Small intestine (tissue), 7 donors: ENCODE results near the gene PCDHGA6. TPM values are rescaled to one million over a fixed set of nuclear protein-coding genes. Genes with fewer than 3 reads are reported as not detected.
"Not testable (repeated sequence)": the region's sequence is repeated elsewhere in the genome, so short reads cannot be mapped to it uniquely, and the experiment has no call there.

Experiments
- DNase-seq, 2 donors: peaks; one replicate each; pipeline versions ENCODE4 v3.0.0 to v3.0.0-alpha.2; 2013
- FAIRE-seq: peaks from 2 replicates; lab custom pipeline; 2012; peaks lifted over from hg19 to GRCh38; lab: Jason Lieb, UNC
- H3K27ac ChIP-seq, 3 donors: one replicate each; pipeline ENCODE4 v1.5.1; 2013; ENCODE audit warnings: low read length in 2 of 3, mild to moderate bottlenecking in 2 of 3, control low read depth in 1 of 3, inconsistent platforms in 1 of 3, low read depth in 1 of 3, moderate library complexity in 1 of 3
- H3K27me3 ChIP-seq, 3 donors: one replicate each; pipeline ENCODE4 v1.6.1; 2013; ENCODE audit warnings: low read length in 3 of 3, inconsistent platforms in 1 of 3; ENCODE audit not compliant: control insufficient read depth in 3 of 3, insufficient read depth in 3 of 3
- H3K36me3 ChIP-seq, 3 donors: one replicate each; pipeline ENCODE4 v1.6.1; 2013; ENCODE audit warnings: low read length in 3 of 3, inconsistent platforms in 1 of 3, low read depth in 1 of 3, mild to moderate bottlenecking in 1 of 3, moderate library complexity in 1 of 3; ENCODE audit not compliant: control insufficient read depth in 3 of 3, insufficient read depth in 2 of 3
- H3K4me1 ChIP-seq, 3 donors: one replicate each; pipeline ENCODE4 v1.6.1; 2013; ENCODE audit warnings: low read length in 2 of 3, inconsistent platforms in 1 of 3, low read depth in 1 of 3, mild to moderate bottlenecking in 1 of 3, moderate library complexity in 1 of 3; ENCODE audit not compliant: control insufficient read depth in 3 of 3, insufficient read depth in 2 of 3
- H3K4me3 ChIP-seq, 3 donors: one replicate each; pipeline ENCODE4 v1.5.1; 2013; ENCODE audit warnings: low read length in 3 of 3, control low read depth in 1 of 3, inconsistent platforms in 1 of 3, low read depth in 1 of 3, mild to moderate bottlenecking in 1 of 3, moderate library complexity in 1 of 3
- H3K9me3 ChIP-seq, 2 donors: one replicate each; pipeline ENCODE4 v1.6.1; 2013; ENCODE audit warnings: low read depth in 1 of 2, low read length in 1 of 2; ENCODE audit not compliant: control insufficient read depth in 2 of 2, insufficient read depth in 1 of 2
- WGBS, 3 donors: extraction: QIAGEN DNeasy Blood & Tissue Kit; methylation state at CpG; one replicate each; pipeline ENCODE4 v1.1.7; 2013; 5-methylcytosine and 5-hydroxymethylcytosine counted together
- polyA plus RNA-seq, 4 donors: library from polyadenylated mRNA; stranded (reverse) in 3 of 4; unstranded in 1 of 4; fragments of 200-250 nt in 3 of 4; fragments of 120-200 nt in 1 of 4; gene quantifications; one replicate each; pipeline versions ENCODE4 v1.2.1 to v1.2.3, GENCODE V29; 2013
- donor health status: healthy with polysubstance abuse.
- donor health status: control.
- donor health status: control.
- donor health status: Bipolar disorder and iron deficiency.
- donor health status: healthy.

PCDHGA6 gene
- polyA plus RNA-seq, 4 donors: 0.72 to 1.0 TPM; not detected in 2

DNA sequence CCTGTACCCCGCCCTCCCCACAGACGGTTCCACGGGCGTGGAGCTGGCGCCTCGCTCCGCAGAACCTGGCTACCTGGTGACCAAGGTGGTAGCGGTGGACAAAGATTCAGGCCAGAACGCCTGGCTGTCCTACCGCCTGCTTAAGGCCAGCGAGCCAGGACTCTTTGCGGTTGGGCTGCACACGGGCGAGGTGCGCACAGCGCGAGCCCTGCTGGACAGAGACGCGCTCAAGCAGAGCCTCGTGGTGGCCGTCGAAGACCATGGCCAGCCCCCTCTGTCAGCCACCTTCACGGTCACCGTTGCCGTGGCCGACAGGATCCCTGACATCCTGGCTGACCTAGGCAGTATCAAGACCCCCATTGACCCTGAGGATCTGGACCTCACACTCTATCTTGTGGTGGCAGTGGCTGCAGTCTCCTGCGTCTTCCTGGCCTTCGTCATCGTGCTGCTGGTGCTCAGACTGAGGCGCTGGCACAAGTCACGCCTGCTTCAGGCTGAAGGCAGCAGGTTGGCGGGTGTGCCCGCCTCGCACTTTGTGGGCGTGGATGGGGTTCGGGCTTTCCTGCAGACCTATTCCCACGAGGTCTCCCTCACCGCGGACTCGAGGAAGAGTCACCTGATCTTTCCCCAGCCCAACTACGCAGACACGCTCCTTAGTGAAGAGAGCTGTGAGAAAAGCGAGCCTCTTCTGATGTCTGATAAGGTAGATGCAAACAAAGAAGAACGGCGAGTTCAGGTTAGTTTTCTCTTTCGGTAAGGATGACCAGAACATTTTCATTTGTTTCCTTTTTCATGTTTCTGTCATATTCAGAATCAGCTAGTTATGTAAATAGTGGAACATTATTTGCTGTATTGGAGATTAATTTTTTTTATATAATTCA is 7.4 kb upstream of the PCDHGA6 start:
- H3K27me3 ChIP-seq: peaks cover 0 to 41% (median 30%) of the 10 kb centered on the region in 3 donors
- 38 to 56% (median 53%) methylated on average over 46 of the region's 46 CpGs for WGBS, 3 donors
- FAIRE-seq: no peak
- no peak overlapping the region for H3K4me3 ChIP-seq
- peaks cover 4 to 53% of the 10 kb centered on the region in 2 donors for H3K9me3 ChIP-seq
- DNase-seq: no peak
- no peak overlapping the region for H3K27ac ChIP-seq
- no peaks in the 10 kb centered on the region for H3K36me3 ChIP-seq
- H3K4me1 ChIP-seq: no peaks in the 10 kb centered on the region

DNA sequence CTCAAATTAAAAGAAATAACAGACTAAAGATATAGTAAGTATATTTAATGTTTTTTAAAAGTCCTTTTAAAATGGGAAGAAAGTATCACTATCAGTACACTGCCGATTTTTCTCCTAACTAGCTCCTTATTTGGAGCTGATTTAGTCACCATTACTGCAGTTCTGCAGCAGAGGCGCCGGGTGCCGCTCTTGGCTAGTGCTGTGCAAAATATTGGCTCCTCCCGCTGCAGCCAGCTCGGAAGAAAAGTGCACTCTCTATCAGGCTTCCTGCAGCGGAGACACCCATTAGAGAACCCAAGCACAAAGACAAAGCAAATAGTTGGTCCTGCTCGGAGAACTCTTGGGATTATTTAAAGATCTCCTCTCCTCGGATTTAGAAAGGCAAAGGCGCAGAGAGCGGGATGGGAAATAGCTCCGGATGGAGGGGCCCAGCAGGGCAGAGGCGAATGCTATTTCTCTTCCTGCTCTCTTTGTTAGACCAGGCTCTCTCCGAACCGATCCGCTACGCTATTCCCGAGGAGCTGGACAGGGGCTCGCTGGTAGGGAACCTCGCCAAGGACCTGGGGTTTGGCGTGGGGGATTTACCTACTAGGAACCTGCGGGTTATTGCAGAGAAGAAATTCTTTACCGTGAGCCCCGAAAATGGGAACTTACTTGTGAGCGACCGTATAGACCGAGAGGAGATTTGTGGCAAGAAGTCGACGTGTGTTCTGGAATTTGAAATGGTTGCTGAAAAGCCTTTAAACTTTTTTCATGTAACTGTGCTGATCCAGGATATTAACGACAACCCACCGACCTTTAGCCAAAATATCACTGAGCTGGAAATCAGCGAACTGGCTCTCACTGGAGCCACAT is 3.5 kb upstream of the PCDHGA6 start, which contains the start of gene PCDHGB3:
TSS of gene PCDHGB3 (plus strand) at position 249 of the 855 bp plus-strand sequence. CDS start at position 402, 153 bp downstream.
- 19 to 28% (median 28%) methylated on average over 32 of the region's 32 CpGs for WGBS, 3 donors
- no peak within 1 kb of the TSS for H3K4me3 ChIP-seq
- FAIRE-seq (no peak), DNase-seq (peak in 1 of 2 donors; percentile 18)
- H3K4me1 ChIP-seq: no peaks in the 10 kb centered on the region
- peaks cover 0 to 34% (median 30%) of the 10 kb centered on the region in 3 donors for H3K27me3 ChIP-seq
- peaks cover 2 to 63% of the 10 kb centered on the region in 2 donors for H3K9me3 ChIP-seq
- no peaks in the 10 kb centered on the region for H3K36me3 ChIP-seq
- H3K27ac ChIP-seq: no peak within 1 kb of the TSS

DNA sequence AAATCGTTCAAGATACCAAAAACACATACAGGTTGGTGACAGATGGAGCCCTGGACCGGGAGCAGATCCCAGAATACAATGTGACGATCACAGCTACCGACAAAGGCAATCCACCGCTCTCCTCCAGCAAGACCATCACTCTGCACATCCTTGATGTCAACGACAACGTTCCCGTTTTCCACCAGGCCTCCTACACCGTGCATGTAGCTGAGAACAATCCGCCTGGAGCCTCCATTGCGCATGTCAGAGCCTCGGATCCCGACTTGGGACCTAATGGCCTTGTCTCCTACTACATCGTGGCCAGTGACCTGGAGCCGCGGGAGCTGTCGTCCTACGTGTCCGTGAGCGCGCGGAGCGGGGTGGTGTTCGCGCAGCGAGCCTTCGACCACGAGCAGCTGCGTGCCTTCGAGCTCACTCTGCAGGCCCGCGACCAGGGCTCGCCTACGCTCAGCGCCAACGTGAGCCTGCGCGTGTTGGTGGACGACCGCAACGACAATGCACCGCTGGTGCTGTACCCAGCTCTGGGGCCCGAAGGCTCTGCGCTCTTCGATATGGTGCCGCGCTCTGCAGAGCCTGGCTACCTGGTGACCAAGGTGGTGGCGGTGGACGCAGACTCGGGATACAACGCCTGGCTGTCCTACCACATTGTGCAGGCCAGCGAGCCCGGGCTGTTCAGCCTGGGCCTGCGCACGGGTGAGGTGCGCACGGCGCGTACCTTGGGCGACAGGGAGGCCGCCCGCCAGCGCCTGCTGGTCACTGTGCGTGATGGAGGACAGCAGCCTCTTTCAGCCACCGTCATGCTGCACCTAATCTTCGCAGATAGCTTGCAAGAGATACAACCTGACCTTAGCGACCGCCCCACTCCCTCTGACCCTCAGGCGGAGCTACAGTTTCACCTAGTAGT is 1.9 kb upstream of the PCDHGA6 start:
- no peaks in the 10 kb centered on the region for H3K4me1 ChIP-seq
- FAIRE-seq (no peak), DNase-seq (no peak)
- H3K27ac ChIP-seq: no peak overlapping the region
- H3K4me3 ChIP-seq: no peak overlapping the region
- no peaks in the 10 kb centered on the region for H3K36me3 ChIP-seq
- WGBS, 3 donors: 40 to 61% (median 58%) methylated on average over 69 of the region's 69 CpGs
- peaks cover 0 to 23% (median 21%) of the 10 kb centered on the region in 3 donors for H3K27me3 ChIP-seq
- H3K9me3 ChIP-seq: peaks cover 0 to 60% of the 10 kb centered on the region in 2 donors

DNA sequence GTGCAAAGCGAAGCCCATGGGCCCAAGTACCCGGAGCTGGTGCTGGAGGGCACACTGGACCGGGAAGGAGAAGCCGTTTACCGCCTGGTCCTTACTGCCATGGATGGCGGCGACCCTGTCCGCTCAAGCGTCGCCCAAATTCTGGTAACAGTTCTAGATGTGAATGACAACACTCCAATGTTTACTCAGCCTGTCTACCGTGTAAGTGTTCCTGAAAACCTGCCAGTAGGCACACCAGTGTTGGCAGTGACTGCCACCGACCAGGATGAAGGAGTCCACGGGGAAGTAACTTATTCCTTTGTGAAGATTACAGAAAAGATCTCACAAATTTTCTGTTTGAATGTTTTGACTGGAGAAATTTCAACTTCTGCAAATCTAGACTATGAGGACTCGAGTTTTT is 936 bp downstream of the PCDHGA6 start:
- no peak overlapping the region for H3K4me3 ChIP-seq
- no peak for DNase-seq
- peaks cover 0 to 23% (median 21%) of the 10 kb centered on the region in 3 donors for H3K27me3 ChIP-seq
- H3K9me3 ChIP-seq: peaks cover 0 to 61% of the 10 kb centered on the region in 2 donors
- WGBS, 3 donors: 65 to 68% (median 67%) methylated on average over 14 of the region's 14 CpGs
- FAIRE-seq: no peak
- no peak overlapping the region for H3K27ac ChIP-seq
- H3K4me1 ChIP-seq: no peaks in the 10 kb centered on the region
- H3K36me3 ChIP-seq: no peaks in the 10 kb centered on the region

- DNase-seq, FAIRE-seq, H3K36me3 ChIP-seq, H3K27ac ChIP-seq, H3K4me1 ChIP-seq, H3K4me3 ChIP-seq: not testable (repeated sequence)
- Histone ChIP-seq H3K27me3 (peaks cover 0 to 22% (median 20%) of the 10 kb centered on the region in 3 donors), H3K9me3 (peaks cover 0 to 54% of the 10 kb centered on the region in 2 donors)
- WGBS, 3 donors: 53 to 63% (median 60%) methylated on average over 29 to 43 of the region's 48 CpGs
Observed at GRCh38 chr5:141375444-141376155, 1.9 kb downstream of the PCDHGA6 start.

DNA sequence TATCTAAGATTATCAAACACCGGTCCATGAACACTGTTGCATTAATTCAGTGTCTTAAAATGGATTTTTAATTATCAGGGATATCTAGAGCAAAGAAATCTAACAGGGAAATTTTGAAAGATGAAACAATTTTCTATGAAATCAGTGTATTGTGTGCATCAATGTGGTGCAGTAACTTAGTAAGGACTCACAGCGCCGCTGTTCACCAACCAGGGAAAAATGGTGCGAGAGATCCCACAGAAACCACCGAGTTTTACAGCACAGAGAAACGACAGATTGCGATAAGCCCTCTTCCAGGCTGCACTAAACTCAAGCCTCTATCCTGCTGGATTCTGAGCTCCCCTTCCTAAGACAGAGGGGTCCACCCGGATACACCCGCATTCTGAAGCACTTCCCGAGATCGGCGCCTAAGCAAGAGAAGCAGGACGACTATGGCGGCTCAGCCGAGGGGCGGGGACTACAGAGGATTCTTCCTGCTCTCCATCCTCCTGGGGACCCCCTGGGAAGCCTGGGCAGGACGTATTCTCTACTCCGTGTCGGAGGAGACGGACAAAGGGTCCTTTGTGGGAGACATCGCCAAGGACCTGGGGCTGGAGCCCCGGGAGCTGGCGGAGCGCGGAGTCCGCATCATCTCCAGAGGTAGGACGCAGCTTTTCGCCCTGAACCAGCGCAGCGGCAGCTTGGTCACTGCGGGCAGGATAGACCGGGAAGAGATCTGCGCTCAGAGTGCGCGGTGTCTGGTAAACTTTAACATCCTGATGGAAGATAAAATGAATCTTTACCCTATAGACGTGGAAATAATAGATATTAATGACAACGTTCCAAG is 9.0 kb downstream of the PCDHGA6 start, which contains the start of gene PCDHGA7:
TSS of gene PCDHGA7 (plus strand) at position 274 of the 826 bp plus-strand sequence. CDS start at position 432, 158 bp downstream.
- 19 to 37% (median 26%) methylated on average over 37 of the region's 37 CpGs for WGBS, 3 donors
- H3K9me3 ChIP-seq: peaks cover 0 to 43% of the 10 kb centered on the region in 2 donors
- FAIRE-seq: no peak

DNA sequence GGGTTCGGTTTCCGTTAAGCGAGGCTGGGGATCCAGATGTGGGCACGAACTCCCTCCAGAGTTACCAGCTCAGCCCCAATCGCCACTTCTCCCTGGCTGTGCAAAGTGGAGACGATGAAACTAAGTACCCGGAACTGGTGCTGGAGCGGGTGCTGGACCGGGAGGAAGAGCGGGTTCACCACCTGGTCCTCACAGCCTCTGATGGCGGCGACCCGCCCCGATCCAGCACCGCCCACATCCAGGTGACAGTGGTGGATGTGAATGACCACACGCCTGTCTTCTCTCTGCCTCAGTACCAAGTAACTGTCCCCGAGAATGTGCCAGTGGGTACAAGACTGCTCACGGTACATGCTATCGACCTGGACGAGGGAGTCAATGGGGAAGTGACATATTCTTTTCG is 9.7 kb downstream of the PCDHGA6 start:
- peaks cover 0 to 28% (median 12%) of the 10 kb centered on the region in 3 donors for H3K27me3 ChIP-seq
- FAIRE-seq (no peak), DNase-seq (no peak)
- no peaks in the 10 kb centered on the region for H3K36me3 ChIP-seq
- WGBS, 3 donors: 43 to 46% (median 44%) methylated on average over 21 of the region's 21 CpGs
- H3K4me3 ChIP-seq: no peak overlapping the region
- H3K4me1 ChIP-seq: no peaks in the 10 kb centered on the region
- H3K27ac ChIP-seq: no peak overlapping the region
- H3K9me3 ChIP-seq: peaks cover 0 to 42% of the 10 kb centered on the region in 2 donors

More for the DNA sequence above, 9.0 kb downstream of the PCDHGA6 start, which contains the start of gene PCDHGA7:
- Histone ChIP-seq H3K27ac (no peak within 1 kb of the TSS), H3K36me3 (no peaks in the 10 kb centered on the region), H3K27me3 (peaks cover 0 to 26% (median 10%) of the 10 kb centered on the region in 3 donors), H3K4me3 (no peak within 1 kb of the TSS), H3K4me1 (no peaks in the 10 kb centered on the region)
- DNase-seq: peak in 1 of 2 donors; percentile 14
